ENCODE data around the gene DAGLB.
"Not testable (repeated sequence)": the region's sequence is repeated elsewhere in the genome, so short reads cannot be mapped to it uniquely, and the experiment has no call there.

Gene DAGLB

DNA sequence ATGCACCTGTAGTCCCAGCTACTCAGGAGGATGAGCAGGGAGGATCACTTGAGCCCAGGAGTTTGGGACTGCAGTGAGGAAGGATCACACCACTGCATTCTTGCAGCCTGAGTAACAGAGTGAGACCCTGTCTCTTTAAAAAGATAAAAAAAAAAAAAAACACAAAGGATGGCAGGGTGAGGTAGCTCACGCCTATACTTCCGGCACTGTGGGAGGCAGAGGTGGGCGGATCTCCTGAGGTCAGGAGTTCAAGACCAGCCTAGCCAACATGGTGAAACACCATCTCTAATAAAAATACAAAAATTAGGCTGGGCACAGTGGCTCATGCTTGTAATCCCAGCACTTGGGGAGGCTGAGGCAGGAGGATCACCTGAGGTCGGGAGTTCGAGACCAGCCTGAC is 15.9 kb upstream of the DAGLB start:
- peaks cover 46 to 63% of the 10 kb centered on the region in 2 donors for H3K36me3 ChIP-seq (ENCODE audit: control insufficient read depth in 2 of 2, insufficient read depth in 2 of 2, low read length in 2 of 2)
- H3K27ac ChIP-seq (ENCODE audit: low read depth in 2 of 2, low read length in 2 of 2); H3K9ac ChIP-seq (ENCODE audit: low read depth in 1 of 2, low read length in 2 of 2); H3K27me3 ChIP-seq (ENCODE audit: control insufficient read depth in 2 of 2, insufficient read depth in 2 of 2, low read length in 2 of 2); H3K9me3 ChIP-seq (ENCODE audit: control insufficient read depth in 2 of 2, low read length in 2 of 2); H3K4me3 ChIP-seq (ENCODE audit: low read length in 2 of 2); H3K4me1 ChIP-seq (ENCODE audit: control insufficient read depth in 2 of 2, insufficient read depth in 2 of 2, low read length in 2 of 2): not testable (repeated sequence)

DNA sequence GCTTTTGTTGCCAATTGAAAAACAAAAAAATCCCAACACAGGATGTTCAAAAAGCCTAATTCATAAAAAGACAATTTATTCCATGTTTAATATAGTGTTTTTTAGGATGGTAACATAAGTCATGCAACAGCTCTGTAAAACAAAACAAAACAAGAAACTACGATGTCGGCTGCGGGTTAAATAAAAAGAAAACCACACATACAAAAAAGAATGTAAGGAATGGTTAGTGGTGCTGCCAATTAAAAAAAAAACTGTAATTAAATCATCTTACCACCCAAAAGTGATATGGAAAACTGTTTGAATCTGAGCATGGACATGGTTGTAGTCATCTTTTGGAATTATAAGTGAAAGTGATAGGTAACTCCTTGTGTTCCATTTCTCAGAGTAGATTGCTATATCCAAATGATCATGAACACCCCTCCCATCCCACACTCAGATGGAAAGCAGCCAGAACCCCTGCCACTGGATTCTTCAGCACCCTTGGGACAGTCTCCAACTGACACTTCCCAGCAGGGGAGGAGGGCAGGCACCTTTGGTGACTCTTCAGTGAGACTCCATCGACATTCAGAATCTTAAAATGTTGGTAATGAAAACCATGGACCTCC is 14.3 kb upstream of the DAGLB start:
- Histone ChIP-seq H3K36me3 (ENCODE audit: control insufficient read depth in 2 of 2, insufficient read depth in 2 of 2, low read length in 2 of 2) (peaks cover 42 to 51% of the 10 kb centered on the region in 2 donors), H3K27ac (ENCODE audit: low read depth in 2 of 2, low read length in 2 of 2) (no peak overlapping the region), H3K4me3 (ENCODE audit: low read length in 2 of 2) (no peak overlapping the region), H3K9me3 (ENCODE audit: control insufficient read depth in 2 of 2, low read length in 2 of 2) (no peaks in the 10 kb centered on the region), H3K27me3 (ENCODE audit: control insufficient read depth in 2 of 2, insufficient read depth in 2 of 2, low read length in 2 of 2) (no peaks in the 10 kb centered on the region), H3K9ac (ENCODE audit: low read depth in 1 of 2, low read length in 2 of 2) (no peak overlapping the region), H3K4me1 (ENCODE audit: control insufficient read depth in 2 of 2, insufficient read depth in 2 of 2, low read length in 2 of 2) (no peaks in the 10 kb centered on the region)

DNA sequence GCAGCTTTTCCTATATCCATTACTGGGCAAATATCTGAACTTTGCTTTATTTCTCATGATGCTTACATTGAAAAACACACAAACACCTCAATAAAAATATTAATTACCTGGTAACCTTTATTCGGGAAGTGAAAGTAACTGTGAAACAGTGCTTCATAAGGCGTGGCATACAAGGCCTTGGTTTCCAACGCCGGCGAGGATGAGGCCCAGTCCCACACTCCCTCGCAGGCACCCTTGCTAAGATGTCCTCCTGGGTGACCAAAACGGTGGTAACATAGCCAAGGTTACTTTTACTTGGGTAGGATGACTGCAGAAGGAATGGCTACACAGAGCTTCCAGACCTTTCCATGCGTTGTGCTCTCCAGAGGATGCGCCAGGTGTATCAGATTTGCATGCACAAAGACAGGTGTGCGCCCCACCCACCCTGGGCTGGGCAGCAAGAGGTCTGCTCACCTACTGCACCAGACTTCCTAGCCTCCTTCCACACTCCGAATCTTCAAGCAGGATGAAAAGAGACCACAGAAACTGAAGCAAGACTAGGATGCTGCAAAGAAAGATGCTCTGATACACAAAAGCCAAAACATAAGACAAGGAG is 13.3 kb upstream of the DAGLB start:
- H3K27me3 ChIP-seq (ENCODE audit: control insufficient read depth in 2 of 2, insufficient read depth in 2 of 2, low read length in 2 of 2) = no peaks in the 10 kb centered on the region
- no peak overlapping the region for H3K4me3 ChIP-seq (ENCODE audit: low read length in 2 of 2)
- no peaks in the 10 kb centered on the region for H3K4me1 ChIP-seq (ENCODE audit: control insufficient read depth in 2 of 2, insufficient read depth in 2 of 2, low read length in 2 of 2)
- H3K9ac ChIP-seq (ENCODE audit: low read depth in 1 of 2, low read length in 2 of 2) = no peak overlapping the region
- no peaks in the 10 kb centered on the region for H3K9me3 ChIP-seq (ENCODE audit: control insufficient read depth in 2 of 2, low read length in 2 of 2)
- H3K27ac ChIP-seq (ENCODE audit: low read depth in 2 of 2, low read length in 2 of 2) = no peak overlapping the region
- peaks cover 33 to 41% of the 10 kb centered on the region in 2 donors for H3K36me3 ChIP-seq (ENCODE audit: control insufficient read depth in 2 of 2, insufficient read depth in 2 of 2, low read length in 2 of 2)

DNA sequence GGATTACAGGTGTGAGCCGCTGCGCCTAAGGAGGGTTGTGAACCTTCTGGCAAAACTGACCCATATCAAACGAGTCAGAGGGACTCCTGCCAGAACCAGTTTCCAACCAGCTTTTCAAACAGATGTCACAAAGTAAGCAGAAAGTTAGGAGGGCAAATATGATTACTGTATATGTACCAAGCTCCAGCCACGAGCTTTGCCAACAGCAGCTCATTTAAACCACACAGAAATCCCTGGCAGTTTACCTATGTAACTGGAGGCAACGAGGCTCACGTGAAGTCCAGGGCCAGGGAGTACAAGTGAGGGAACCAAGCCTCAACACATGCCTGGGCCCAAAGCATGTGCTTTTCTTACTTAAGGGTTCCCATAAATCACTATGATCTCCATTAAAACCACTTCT is 12.5 kb upstream of the DAGLB start:
- no peak overlapping the region for H3K4me3 ChIP-seq (ENCODE audit: low read length in 2 of 2)
- no peak overlapping the region for H3K9ac ChIP-seq (ENCODE audit: low read depth in 1 of 2, low read length in 2 of 2)
- H3K9me3 ChIP-seq (ENCODE audit: control insufficient read depth in 2 of 2, low read length in 2 of 2) = no peaks in the 10 kb centered on the region
- H3K27ac ChIP-seq (ENCODE audit: low read depth in 2 of 2, low read length in 2 of 2) = no peak overlapping the region
- no peaks in the 10 kb centered on the region for H3K4me1 ChIP-seq (ENCODE audit: control insufficient read depth in 2 of 2, insufficient read depth in 2 of 2, low read length in 2 of 2)
- no peaks in the 10 kb centered on the region for H3K27me3 ChIP-seq (ENCODE audit: control insufficient read depth in 2 of 2, insufficient read depth in 2 of 2, low read length in 2 of 2)
- peaks cover 25 to 33% of the 10 kb centered on the region in 2 donors for H3K36me3 ChIP-seq (ENCODE audit: control insufficient read depth in 2 of 2, insufficient read depth in 2 of 2, low read length in 2 of 2)

DNA sequence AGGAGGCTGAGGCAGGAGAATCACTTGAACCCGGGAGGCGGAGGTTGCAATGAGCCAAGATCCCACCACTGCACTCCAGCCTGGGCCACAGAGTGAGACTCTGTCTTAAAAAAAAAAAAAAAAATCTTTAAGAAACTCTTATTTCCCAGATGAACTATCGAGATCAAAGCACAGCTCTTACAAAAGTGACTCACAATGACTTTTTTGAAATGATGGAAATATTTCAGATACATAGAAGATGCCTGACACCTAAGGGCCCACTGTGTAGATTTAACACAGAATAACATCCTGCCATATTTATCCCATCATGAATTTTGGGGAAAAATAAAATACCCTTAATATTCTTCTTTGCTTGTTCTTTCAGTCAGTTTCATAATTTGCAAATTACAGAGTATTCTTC is 10.9 kb upstream of the DAGLB start:
- not testable (repeated sequence) for H3K27ac ChIP-seq (ENCODE audit: low read depth in 2 of 2, low read length in 2 of 2); H3K4me3 ChIP-seq (ENCODE audit: low read length in 2 of 2); H3K4me1 ChIP-seq (ENCODE audit: control insufficient read depth in 2 of 2, insufficient read depth in 2 of 2, low read length in 2 of 2); H3K9me3 ChIP-seq (ENCODE audit: control insufficient read depth in 2 of 2, low read length in 2 of 2); H3K9ac ChIP-seq (ENCODE audit: low read depth in 1 of 2, low read length in 2 of 2); H3K27me3 ChIP-seq (ENCODE audit: control insufficient read depth in 2 of 2, insufficient read depth in 2 of 2, low read length in 2 of 2)
- peaks cover 25 to 33% of the 10 kb centered on the region in 2 donors for H3K36me3 ChIP-seq (ENCODE audit: control insufficient read depth in 2 of 2, insufficient read depth in 2 of 2, low read length in 2 of 2)

DNA sequence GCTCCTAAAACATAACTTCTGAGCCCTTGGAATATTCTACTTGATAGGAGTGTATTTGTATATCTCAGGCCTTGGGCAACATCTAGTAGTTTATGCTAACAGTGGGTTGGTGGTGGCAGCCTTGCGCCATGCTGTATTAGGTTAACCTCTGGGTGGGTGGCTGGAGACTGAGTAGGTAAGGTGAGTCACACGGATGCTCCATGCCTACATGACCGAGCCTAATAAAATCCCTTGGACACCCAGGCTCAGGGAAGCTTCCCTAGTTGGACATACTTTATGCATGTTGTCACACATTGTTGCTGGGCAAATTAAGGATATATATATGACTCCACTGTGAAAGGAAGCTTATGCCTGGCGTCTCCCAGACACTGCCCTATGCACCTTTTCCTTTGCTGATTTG is 6.0 kb upstream of the DAGLB start:
- H3K27ac ChIP-seq (ENCODE audit: low read depth in 2 of 2, low read length in 2 of 2) = no peak overlapping the region
- H3K9me3 ChIP-seq (ENCODE audit: control insufficient read depth in 2 of 2, low read length in 2 of 2) = no peaks in the 10 kb centered on the region
- no peaks in the 10 kb centered on the region for H3K27me3 ChIP-seq (ENCODE audit: control insufficient read depth in 2 of 2, insufficient read depth in 2 of 2, low read length in 2 of 2)
- no peaks in the 10 kb centered on the region for H3K36me3 ChIP-seq (ENCODE audit: control insufficient read depth in 2 of 2, insufficient read depth in 2 of 2, low read length in 2 of 2)
- no peak overlapping the region for H3K9ac ChIP-seq (ENCODE audit: low read depth in 1 of 2, low read length in 2 of 2)
- no peaks in the 10 kb centered on the region for H3K4me1 ChIP-seq (ENCODE audit: control insufficient read depth in 2 of 2, insufficient read depth in 2 of 2, low read length in 2 of 2)
- H3K4me3 ChIP-seq (ENCODE audit: low read length in 2 of 2) = no peak overlapping the region

DNA sequence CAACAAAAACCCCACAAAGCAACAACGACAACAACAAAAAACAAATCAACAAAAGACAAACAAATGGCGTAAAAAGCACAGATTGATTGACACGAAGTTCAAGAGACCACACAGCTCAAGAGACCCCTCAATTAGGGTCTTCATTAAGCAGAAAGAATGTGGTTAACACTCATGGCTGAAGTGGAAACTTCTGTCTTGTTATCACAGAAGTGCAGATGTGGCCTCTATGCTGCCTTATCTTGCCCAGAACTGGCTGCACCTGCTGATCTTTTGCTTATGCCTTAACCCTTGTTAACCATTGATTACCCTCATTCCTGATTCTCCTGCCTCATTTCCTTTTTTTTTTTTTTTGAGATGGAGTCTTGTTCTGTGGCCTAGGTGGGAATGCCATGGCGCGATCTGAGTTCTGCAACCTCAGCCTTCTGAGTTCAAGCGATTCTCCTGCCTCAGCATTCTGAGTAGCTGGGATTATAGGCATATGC is 3.5 kb upstream of the DAGLB start:
- no peak overlapping the region for H3K9ac ChIP-seq (ENCODE audit: low read depth in 1 of 2, low read length in 2 of 2)
- no peaks in the 10 kb centered on the region for H3K36me3 ChIP-seq (ENCODE audit: control insufficient read depth in 2 of 2, insufficient read depth in 2 of 2, low read length in 2 of 2)
- no peaks in the 10 kb centered on the region for H3K27me3 ChIP-seq (ENCODE audit: control insufficient read depth in 2 of 2, insufficient read depth in 2 of 2, low read length in 2 of 2)
- H3K4me3 ChIP-seq (ENCODE audit: low read length in 2 of 2) = no peak overlapping the region
- H3K27ac ChIP-seq (ENCODE audit: low read depth in 2 of 2, low read length in 2 of 2) = no peak overlapping the region
- no peaks in the 10 kb centered on the region for H3K9me3 ChIP-seq (ENCODE audit: control insufficient read depth in 2 of 2, low read length in 2 of 2)
- H3K4me1 ChIP-seq (ENCODE audit: control insufficient read depth in 2 of 2, insufficient read depth in 2 of 2, low read length in 2 of 2) = peaks cover 4 to 7% of the 10 kb centered on the region in 2 donors

DNA sequence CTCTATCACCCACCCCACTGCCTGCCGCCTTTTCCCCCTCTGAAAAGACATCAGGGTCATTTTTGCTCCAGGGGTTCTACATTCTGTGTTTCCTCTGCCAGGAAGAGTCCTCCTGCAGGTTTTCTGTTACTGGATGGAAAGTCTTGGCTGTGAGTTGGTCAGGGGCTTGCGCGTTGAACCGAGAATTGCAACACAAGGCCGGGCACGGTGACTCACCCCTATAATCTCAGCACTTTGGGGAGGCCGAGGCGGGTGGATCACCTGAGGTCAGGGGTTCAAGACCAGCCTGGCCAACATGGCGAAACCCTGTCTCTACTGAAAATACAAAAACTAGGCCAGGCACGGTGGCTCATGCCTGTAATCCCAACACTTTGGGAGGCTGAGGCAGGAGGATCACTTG is 2.8 kb upstream of the DAGLB start:
- H3K4me1 ChIP-seq (ENCODE audit: control insufficient read depth in 2 of 2, insufficient read depth in 2 of 2, low read length in 2 of 2); H3K9me3 ChIP-seq (ENCODE audit: control insufficient read depth in 2 of 2, low read length in 2 of 2); H3K27ac ChIP-seq (ENCODE audit: low read depth in 2 of 2, low read length in 2 of 2); H3K36me3 ChIP-seq (ENCODE audit: control insufficient read depth in 2 of 2, insufficient read depth in 2 of 2, low read length in 2 of 2); H3K9ac ChIP-seq (ENCODE audit: low read depth in 1 of 2, low read length in 2 of 2); H3K27me3 ChIP-seq (ENCODE audit: control insufficient read depth in 2 of 2, insufficient read depth in 2 of 2, low read length in 2 of 2); H3K4me3 ChIP-seq (ENCODE audit: low read length in 2 of 2): not testable (repeated sequence)

DNA sequence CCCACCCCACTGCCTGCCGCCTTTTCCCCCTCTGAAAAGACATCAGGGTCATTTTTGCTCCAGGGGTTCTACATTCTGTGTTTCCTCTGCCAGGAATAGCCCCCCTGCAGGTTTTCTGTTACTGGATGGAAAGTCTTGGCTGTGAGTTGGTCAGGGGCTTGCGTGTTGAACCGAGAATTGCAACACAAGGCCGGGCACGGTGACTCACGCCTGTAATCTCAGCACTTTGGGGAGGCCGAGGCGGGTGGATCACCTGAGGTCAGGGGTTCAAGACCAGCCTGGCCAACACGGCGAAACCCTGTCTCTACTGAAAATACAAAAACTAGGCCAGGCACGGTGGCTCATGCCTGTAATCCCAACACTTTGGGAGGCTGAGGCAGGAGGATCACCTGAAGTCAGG is 2.1 kb upstream of the DAGLB start:
- H3K27ac ChIP-seq (ENCODE audit: low read depth in 2 of 2, low read length in 2 of 2); H3K9me3 ChIP-seq (ENCODE audit: control insufficient read depth in 2 of 2, low read length in 2 of 2); H3K9ac ChIP-seq (ENCODE audit: low read depth in 1 of 2, low read length in 2 of 2); H3K4me1 ChIP-seq (ENCODE audit: control insufficient read depth in 2 of 2, insufficient read depth in 2 of 2, low read length in 2 of 2); H3K36me3 ChIP-seq (ENCODE audit: control insufficient read depth in 2 of 2, insufficient read depth in 2 of 2, low read length in 2 of 2); H3K4me3 ChIP-seq (ENCODE audit: low read length in 2 of 2); H3K27me3 ChIP-seq (ENCODE audit: control insufficient read depth in 2 of 2, insufficient read depth in 2 of 2, low read length in 2 of 2): not testable (repeated sequence)

DNA sequence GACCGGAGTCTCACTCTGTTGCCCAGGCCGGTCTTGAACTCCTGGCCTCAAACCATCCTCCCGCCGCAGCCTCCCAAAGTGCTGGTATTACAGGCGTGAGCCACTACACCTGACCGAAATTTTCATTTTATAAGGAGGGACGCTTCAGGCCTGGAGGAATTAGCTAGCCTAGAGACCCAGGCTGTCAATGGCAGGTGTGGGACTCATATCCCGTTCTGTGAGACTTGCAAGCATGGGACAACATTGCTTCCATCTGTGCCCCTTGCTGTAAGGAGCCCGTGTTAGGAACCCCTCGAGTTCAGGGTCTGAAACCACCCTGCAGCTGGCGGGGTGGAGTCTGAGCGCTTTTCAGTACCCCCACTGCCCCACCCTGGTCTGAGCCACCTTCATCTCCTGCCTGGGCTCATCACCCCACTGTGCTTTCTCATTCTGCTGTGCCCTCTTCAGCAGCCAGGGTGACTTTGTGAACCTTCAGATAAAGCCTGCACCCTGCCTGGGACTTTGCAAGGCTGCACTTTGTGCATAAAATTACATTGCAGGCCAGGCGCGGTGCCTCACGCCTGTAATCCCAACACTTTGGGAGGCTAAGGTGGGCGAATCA is 1.3 kb upstream of the DAGLB start:
- Histone ChIP-seq H3K4me1 (ENCODE audit: control insufficient read depth in 2 of 2, insufficient read depth in 2 of 2, low read length in 2 of 2) (peaks cover 4 to 7% of the 10 kb centered on the region in 2 donors), H3K4me3 (ENCODE audit: low read length in 2 of 2) (no peak overlapping the region), H3K9me3 (ENCODE audit: control insufficient read depth in 2 of 2, low read length in 2 of 2) (no peaks in the 10 kb centered on the region), H3K27me3 (ENCODE audit: control insufficient read depth in 2 of 2, insufficient read depth in 2 of 2, low read length in 2 of 2) (no peaks in the 10 kb centered on the region), H3K36me3 (ENCODE audit: control insufficient read depth in 2 of 2, insufficient read depth in 2 of 2, low read length in 2 of 2) (peaks cover 10 to 14% of the 10 kb centered on the region in 2 donors), H3K9ac (ENCODE audit: low read depth in 1 of 2, low read length in 2 of 2) (no peak overlapping the region), H3K27ac (ENCODE audit: low read depth in 2 of 2, low read length in 2 of 2) (peak overlapping the region; percentile 44 to 52)
